GM18508 (cell line): ENCODE measurements around the gene ZYG11B.
A peak's percentile ranks its signal among the peaks of the same experiment; 100 is the strongest.
"Not testable (repeated sequence)": the region's sequence is repeated elsewhere in the genome, so short reads cannot be mapped to it uniquely, and the experiment has no call there.

Experiments
- ATAC-seq: cut with Tn5 transposase; IDR thresholded peaks from one replicate; pipeline ENCODE4 v1.9.1; 2021; ENCODE audit warnings: moderate number of reproducible peaks; ENCODE audit not compliant: insufficient read depth, unreplicated experiment

Gene ZYG11B

GRCh38 chr1:52839175-52839574 lies 112.9 kb downstream of the ZYG11B start:
- ATAC-seq = not testable (repeated sequence)

- peak; percentile 74 for ATAC-seq
These were observed 116.5 kb downstream of the ZYG11B start, which contains the start of gene ZYG11A for GRCh38 chr1:52842643-52843310. Gene ZYG11A, plus strand, starts transcription at chr1:52842760. Its CDS starts 124 bp downstream, at chr1:52842884.

- not testable (repeated sequence) for ATAC-seq
These were observed 118.9 kb downstream of the ZYG11B start for GRCh38 chr1:52845119-52845518.

GRCh38 chr1:52848423-52848822 lies 122.2 kb downstream of the ZYG11B start:
- no peak for ATAC-seq

DNA sequence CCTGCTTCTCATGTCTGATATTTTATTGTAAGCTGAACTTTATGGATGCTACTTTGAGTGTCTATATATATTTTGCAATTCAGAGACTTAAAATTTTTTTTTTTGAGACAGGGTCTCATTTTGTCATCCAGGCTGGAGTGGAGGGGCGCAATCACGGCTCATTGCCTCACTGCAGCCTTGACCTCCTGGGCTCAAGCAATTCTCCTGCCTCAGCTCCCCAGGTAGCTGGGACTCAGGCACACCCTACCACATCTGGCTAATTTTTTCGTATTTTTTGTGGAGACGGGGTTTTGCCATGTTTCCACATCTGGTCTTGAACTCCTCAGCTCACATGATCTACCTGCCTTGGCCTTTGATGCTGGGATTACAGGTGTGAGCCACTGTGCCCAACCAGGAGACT lies 124.7 kb downstream of the ZYG11B start:
- no peak for ATAC-seq

DNA sequence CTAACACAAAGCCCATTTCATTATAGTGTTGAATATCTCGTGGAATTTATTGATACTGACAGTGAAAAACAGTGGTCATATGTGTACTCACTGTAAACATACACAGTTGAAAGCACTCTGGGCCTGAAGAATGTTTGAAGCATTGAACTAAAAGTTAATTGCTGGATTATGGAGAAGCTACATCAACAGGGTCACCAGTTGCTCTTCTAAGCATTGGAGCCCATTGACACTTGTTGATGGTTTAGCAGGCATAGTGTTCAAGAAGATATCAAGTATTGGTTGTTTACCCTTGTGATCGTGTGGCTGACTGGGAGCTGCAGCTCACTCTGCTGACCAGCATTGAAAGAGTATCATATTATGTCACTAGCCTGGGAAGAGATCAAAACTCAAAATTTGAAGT lies 126.6 kb downstream of the ZYG11B start:
- ATAC-seq = no peak

DNA sequence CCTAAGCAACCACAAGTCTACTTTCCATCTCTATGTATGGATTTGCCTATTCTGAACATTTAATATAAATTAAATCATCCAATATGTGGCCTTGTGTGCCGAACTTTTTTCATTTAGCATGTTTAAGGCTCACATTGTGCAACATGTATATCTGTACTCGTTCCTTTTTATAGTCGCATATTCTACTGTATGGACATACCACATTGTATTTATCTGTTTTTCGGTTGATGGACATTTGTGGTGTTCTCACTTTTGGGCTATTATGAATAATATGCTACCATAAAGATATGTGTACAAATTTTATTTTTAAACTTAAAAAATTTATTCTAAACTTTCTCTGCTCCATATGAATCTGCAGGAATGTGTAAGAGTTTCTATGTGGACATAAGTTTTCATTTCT lies 129.3 kb downstream of the ZYG11B start:
- ATAC-seq = no peak

- ATAC-seq = no peak
These were observed 129.8 kb downstream of the ZYG11B start for GRCh38 chr1:52856026-52856425.

GRCh38 chr1:52857443-52857842 lies 131.2 kb downstream of the ZYG11B start:
- no peak for ATAC-seq

DNA sequence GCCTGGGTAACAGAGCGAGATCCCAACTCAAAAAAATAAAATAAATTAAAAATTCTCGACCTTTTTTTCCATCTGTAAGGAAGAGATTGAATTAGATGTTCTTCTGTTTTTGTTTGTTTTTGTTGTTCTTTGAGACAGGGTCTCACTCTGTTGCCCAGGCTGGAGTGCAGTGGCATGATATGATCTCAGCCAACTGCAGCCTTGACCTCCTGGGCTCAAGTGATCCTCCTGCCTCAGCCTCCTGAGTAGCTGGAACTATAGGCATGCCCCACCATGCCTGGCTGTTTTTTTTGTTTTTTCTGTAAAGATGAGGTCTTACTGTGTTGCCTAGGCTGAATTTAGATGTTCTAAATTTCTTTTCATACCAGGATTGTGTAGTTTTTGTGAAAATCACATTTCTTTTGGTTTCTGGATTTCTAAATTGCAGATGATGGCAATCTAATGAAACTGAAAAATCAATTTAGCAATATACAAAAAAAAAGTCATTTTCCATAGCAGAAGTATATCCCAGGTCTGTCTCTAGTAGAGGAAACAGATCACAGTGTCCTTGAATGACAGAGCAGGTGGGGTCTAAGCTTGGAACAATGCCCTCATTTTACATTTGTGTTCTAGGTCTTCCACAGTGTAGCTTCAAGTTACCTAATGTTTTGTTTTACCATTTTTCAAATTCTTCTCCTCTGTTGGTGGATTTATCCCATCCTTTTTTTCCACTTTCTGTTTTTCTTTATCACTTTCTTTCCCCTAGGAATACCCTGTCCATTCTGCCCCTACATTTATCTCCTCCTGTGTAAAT lies 136.6 kb downstream of the ZYG11B start:
- ATAC-seq = no peak

DNA sequence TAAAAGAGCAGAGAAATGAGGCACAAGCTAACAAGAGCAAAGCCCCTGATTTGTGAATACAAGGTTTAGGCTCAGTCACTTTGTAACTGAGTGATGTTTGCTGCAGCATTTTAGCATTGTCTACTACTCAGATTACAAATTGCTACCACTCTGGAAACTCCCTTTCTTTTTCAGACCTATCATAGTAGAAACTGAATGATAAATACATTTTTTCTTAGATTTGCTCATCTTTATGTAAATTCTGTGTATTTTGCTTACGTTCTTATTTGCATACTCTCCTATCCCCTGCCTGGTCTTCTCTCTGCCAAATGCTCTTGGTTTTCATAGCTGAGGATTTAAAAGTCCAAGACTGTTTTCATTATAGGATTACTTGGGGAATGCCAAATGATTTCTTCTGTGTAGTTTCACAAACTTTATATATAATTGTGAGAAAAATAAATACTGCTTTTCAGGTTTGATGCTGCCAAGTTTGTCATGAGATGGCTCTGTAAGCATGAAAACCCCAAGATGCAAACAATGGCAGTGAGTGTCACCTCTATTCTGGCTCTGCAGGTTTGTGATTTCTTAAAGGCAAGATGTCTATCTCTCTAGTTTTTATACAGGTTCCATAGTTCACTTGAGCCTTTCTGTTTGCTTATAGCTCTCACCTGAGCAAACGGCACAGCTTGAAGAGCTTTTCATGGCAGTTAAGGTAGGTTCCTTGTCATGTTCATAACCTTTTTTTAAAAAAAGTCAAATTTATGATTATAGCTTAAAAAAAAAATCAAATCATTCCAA lies 141.0 kb downstream of the ZYG11B start:
- ATAC-seq = peak; percentile 62

DNA sequence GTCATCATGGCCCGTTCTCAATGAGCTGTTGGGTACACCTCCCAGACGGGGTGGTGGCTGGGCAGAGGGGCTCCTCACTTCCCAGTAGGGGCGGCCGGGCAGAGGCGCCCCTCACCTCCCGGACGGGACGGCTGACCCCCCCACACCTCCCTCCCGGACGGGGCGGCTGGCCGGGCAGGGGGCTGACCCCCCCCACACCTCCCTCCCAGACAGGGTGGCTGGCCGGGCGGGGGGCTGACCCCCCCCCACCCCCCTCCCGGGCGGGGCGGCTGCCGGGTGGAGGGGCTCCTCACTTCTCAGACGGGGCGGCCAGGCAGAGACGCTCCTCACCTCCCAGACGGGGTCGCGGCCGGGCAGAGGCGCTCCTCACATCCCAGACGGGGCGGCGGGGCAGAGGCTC lies 143.5 kb downstream of the ZYG11B start:
- not testable (repeated sequence) for ATAC-seq

GRCh38 chr1:52876843-52877242 lies 150.6 kb downstream of the ZYG11B start:
- ATAC-seq = no peak
